ENCODE measurements around the gene MADCAM1. TPM values are rescaled to one million over a fixed set of nuclear protein-coding genes. Genes with fewer than 3 reads are reported as not detected.

Gene MADCAM1
- total RNA-seq, 1 donor from 2014 or later, result 0.17 TPM

DNA sequence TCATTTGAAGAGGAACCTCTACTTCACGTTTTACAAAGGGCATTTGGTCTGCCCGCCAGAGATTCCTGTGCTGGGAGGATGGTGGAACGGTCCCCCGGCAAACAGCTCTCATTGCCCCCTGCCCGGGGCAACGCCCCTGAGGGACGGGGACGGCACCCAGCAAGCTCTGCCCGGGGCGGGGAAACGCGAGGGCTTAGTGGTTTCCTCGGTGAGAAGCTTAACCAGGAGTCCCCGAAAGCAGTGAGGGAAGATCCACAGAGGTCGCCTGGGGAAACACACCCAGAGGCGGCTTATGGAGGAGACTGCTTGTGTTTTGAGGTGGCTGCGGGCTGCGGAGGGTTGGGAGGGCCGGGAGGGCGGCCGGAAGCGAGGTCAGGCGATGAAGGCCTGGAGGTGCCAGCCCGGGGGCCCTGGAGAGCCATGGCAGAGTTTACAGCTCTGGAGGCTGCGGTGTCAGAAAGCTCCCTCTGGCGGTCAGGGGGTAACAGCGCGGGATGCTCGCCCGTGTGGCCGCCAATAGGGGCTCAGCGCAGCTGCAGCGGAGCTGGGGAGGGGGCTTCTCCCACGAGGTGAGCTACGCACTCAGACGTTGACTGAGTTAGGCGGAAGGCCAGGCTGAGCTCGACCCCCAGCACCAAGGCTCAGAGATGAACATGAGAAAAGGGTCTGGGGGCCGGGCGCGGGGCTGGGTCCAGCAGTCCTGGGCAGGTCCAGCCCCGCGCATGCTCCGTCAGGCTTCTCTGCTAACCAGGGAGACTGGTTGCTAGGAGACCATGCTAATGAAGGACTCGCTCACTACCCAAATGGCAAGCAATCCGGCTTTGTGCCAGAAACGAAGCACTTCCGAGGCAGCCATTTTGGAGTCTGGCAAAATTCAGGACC is 10.4 kb downstream of the MADCAM1 start:
- DNase-seq (ENCODE audit: low read depth), result peak; percentile 56
- H3K4me3 ChIP-seq (ENCODE audit: low read depth, low read length), result peak overlapping the region; percentile 95
- TF ChIP-seq, protein P1, sequence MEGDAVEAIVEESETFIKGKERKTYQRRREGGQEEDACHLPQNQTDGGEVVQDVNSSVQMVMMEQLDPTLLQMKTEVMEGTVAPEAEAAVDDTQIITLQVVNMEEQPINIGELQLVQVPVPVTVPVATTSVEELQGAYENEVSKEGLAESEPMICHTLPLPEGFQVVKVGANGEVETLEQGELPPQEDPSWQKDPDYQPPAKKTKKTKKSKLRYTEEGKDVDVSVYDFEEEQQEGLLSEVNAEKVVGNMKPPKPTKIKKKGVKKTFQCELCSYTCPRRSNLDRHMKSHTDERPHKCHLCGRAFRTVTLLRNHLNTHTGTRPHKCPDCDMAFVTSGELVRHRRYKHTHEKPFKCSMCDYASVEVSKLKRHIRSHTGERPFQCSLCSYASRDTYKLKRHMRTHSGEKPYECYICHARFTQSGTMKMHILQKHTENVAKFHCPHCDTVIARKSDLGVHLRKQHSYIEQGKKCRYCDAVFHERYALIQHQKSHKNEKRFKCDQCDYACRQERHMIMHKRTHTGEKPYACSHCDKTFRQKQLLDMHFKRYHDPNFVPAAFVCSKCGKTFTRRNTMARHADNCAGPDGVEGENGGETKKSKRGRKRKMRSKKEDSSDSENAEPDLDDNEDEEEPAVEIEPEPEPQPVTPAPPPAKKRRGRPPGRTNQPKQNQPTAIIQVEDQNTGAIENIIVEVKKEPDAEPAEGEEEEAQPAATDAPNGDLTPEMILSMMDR (conservative IDR thresholded peaks at IDR 0.05; ENCODE audit: low read depth, low read length), result peak; percentile 77

DNA sequence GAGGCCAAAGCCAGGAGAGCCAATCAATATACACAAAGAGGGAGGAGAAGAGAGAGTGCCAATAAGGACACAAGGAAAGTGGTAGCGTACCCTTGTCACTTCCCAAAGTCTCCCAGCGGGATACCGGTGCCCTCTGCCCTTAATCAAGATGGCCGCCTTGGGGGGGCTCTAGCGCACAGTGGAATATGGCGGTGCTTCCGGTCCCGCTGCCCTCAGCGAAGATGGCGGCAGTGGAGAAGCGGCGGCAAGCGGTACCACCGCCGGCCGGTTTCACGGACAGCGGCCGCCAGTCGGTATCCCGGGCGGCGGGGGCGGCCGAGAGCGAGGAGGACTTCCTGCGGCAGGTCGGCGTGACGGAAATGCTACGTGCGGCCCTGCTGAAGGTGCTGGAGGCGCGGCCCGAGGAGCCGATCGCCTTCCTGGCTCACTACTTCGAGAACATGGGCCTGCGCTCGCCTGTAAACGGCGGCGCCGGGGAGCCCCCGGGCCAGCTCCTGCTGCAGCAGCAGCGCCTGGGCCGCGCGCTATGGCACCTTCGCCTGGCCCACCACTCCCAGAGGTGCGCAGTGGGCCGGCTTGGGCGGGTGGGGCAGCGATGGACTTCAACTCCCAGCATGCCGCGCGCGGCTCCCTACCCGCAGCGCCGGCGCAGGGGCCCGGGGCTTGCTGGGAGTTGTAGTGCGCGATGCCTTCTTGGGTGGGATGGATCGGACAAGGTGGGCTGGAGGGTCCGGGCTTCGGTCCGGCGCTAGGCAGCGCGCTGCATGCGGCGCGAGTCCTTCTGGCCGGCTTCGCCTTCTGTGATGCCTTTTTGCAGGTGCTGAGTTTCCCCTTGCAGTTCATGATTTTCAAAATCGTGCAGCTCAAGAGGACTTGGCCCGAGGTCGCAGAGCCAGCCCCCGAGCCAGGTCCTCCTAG is 11.3 kb downstream of the MADCAM1 start, which contains the start of gene TPGS1:
Gene TPGS1 (plus strand): TSS at position 212 of the 918 bp plus-strand sequence. CDS start 10 bp downstream, at position 222.
- TF ChIP-seq, protein P1 (conservative IDR thresholded peaks at IDR 0.05; ENCODE audit: low read depth, low read length), result no peak
- peak within 1 kb of the TSS; percentile 95 for H3K4me3 ChIP-seq (ENCODE audit: low read depth, low read length)
- DNase-seq (ENCODE audit: low read depth), result peak; percentile 99

DNA sequence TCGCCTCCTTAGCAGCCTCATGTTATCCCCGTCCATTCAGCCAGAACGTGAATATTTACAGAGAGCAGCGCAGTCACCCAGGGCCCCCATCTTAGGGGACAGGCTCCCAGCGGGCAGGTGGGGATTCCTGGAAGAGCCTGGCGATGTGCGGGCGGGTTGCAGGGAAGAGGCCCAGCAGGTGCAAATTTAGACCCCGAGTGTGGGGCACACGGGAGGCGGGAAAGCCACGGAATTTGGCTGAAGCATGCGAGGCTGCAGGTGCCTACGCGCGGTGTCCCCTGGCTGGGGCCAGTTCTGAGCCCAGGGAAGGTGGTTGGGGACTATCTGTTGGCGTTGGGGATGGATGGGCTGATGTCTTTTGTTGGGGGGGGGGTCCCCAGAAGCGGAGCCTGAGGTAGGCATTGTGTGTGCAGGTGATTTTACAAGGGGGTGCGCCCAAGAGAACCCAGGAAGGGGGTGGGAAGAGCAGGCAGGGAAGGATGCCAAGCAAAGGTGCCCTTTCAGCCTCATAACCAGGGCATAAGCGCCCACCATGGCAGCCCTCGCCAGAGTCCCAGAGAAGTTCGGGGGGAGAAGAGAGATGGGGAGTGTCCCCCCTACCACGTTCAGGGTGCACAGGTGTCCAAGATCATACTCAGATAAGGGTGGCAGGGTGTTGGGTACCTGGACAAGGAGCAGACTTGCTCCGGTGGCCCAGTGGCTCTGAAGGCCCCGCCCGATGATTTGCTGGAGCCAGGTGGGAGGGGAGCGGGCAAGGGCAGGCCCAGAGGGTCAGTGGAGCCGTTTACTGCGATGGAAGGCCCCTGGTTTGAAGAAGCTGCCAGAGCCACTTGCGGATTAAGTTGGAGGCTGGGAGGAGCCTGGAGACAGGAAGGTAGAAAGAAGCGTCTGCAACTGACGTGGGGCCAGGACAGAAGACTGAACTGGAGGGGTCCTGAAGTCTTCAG is 12.2 kb downstream of the MADCAM1 start:
- DNase-seq (ENCODE audit: low read depth), result no peak
- TF ChIP-seq, protein P1 (conservative IDR thresholded peaks at IDR 0.05; ENCODE audit: low read depth, low read length), result no peak
- peak overlapping the region; percentile 95 for H3K4me3 ChIP-seq (ENCODE audit: low read depth, low read length)

DNA sequence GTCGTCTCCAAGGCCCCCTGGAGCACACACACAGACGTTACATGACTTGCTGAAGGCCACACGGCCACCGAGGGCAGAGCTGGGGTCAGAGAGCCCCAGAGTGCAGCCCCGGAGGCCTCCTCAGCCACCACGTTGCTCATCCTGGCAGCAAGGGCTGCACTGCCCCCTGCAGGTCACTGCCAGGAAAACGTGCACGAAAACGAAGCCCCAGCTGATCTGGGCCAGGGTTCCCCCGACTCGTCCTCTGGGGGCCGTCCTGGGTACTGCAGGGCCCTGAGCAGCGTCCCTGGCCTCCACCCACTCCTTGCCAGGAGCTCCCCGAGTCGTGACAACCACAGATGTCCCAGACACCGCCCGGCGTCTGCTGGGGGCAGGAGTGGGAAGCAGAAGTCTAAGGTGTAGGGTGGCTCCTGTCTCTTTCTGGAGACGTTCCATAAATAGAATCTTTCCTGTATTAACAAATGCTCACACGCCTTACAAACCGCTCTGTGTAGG is 14.4 kb downstream of the MADCAM1 start:
- DNase-seq (ENCODE audit: low read depth), result no peak
- H3K4me3 ChIP-seq (ENCODE audit: low read depth, low read length), result no peak overlapping the region

DNA sequence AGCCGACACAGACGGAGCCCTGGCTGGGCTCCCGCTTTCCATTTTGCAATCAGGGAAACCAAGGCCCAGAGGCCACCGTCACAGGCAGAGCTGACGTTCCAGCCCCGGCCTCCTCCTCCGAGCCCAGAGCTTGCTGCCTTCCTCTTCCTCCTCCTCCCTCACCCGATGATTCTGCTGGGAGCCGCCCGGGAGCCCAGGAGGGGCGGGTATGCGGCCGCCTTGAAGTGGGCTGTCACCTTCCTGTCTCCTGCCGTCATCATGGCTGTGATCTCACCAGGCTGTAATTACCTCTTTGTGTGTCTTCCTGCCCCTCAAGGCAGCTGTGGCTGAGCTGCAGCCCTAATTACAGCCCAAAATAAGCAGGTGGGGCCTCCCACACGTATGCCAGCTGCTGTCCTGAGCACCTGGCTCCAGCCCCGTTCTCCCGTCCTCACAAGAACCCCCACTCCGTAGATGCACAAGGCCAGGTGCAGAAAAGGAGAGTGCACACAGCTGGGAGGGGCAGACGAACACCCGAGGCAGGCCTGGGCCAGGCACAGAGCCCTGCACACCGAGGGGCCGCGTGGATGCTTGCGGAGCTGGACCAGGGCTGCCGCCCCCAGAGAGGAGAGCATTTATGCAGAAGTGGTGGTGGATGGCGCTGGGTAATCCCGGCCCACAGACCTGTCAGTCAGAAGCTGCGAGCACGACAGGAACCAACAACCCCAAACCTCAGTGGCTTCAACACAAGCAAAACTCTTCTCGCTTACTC is 15.0 kb downstream of the MADCAM1 start:
- DNase-seq (ENCODE audit: low read depth), result no peak
- H3K4me3 ChIP-seq (ENCODE audit: low read depth, low read length), result no peak overlapping the region
- TF ChIP-seq, protein P1 (conservative IDR thresholded peaks at IDR 0.05; ENCODE audit: low read depth, low read length), result no peak

More for the DNA sequence above, 14.4 kb downstream of the MADCAM1 start:
- TF ChIP-seq, protein P1 (conservative IDR thresholded peaks at IDR 0.05; ENCODE audit: low read depth, low read length), result peak; percentile 95
